ENCODE measurements around the gene EFNB3.

Gene EFNB3

GRCh38 chr17:7667656-7668406 is 37.2 kb upstream of the EFNB3 start:
- CTCF ChIA-PET: interaction anchor here (0.5 to 2.0 kb wide), 5 partner anchors 9 to 36 kb away, joined by 3 to 8 read pairs (median 5); partner anchors contain the start of gene WRAP53
- Histone ChIP-seq H3K36me3 (ENCODE audit: control insufficient read depth in 2 of 2, insufficient read depth in 1 of 2, low read length in 2 of 2) (peaks cover 47 to 61% of the 10 kb centered on the region in 2 experiments; a peak in 2 of 3 replicates), H3K27ac (ENCODE audit: extremely low read depth, low read depth, low read length) (0 out of 2 replicates have a peak overlapping the region, but pooled peaks have one; percentile 16), H3K4me3 (ENCODE audit: low read depth, low read length) (no peak overlapping the region), H3K9me3 (ENCODE audit: control insufficient read depth, insufficient read depth, low read depth, low read length) (no peaks in the 10 kb centered on the region), H3K4me1 (ENCODE audit: control insufficient read depth, insufficient read depth, low read length) (no peaks in the 10 kb centered on the region)
- POLR2A ChIA-PET: interaction anchor here (0.8 to 1.8 kb wide), 8 partner anchors 10 to 76 kb away, joined by 3 to 16 read pairs (median 4); partner anchors contain the start of genes ATP1B2, FXR2, SAT2 and TP53
- TF ChIP-seq ZNF692 (tag by site-specific recombination; IDR thresholded peaks at IDR 0.05) (no peak), AEBP2 (tag by site-specific recombination; IDR thresholded peaks at IDR 0.05; ENCODE audit: borderline replicate concordance) (no peak), ZFP69B (tag by site-specific recombination; IDR thresholded peaks at IDR 0.05) (no peak), PRDM1 (tag by site-specific recombination; IDR thresholded peaks at IDR 0.05) (no peak), PRDM10 (tag by site-specific recombination; IDR thresholded peaks at IDR 0.05) (no peak)

GRCh38 chr17:7668482-7668881 is 36.5 kb upstream of the EFNB3 start:
- Histone ChIP-seq H3K9me3 (ENCODE audit: control insufficient read depth, insufficient read depth, low read depth, low read length) (no peaks in the 10 kb centered on the region), H3K36me3 (ENCODE audit: control insufficient read depth in 2 of 2, insufficient read depth in 1 of 2, low read length in 2 of 2) (peaks cover 53 to 67% of the 10 kb centered on the region in 2 experiments), H3K4me3 (ENCODE audit: low read depth, low read length) (no peak overlapping the region), H3K27ac (ENCODE audit: extremely low read depth, low read depth, low read length) (no peak overlapping the region), H3K4me1 (ENCODE audit: control insufficient read depth, insufficient read depth, low read length) (no peaks in the 10 kb centered on the region)
- TF ChIP-seq ZNF121 (tag by site-specific recombination; IDR thresholded peaks at IDR 0.05) (peak; percentile 85), ZIC2 (tag by site-specific recombination; IDR thresholded peaks at IDR 0.05) (no peak)
- ChIA-PET CTCF (interaction anchor here (2.0 kb wide), 1 partner anchor 10 kb away, joined by 5 read pairs; no protein-coding TSS in a partner anchor), POLR2A (no interaction called here)

- no peak overlapping the region for H3K4me3 ChIP-seq (ENCODE audit: low read depth, low read length)
- no peaks in the 10 kb centered on the region for H3K9me3 ChIP-seq (ENCODE audit: control insufficient read depth, insufficient read depth, low read depth, low read length)
- ChIA-PET POLR2A (interaction anchor here (0.5 to 4.9 kb wide), 5 partner anchors 13 to 89 kb away, joined by 3 to 38 read pairs (median 4); partner anchors contain the start of genes ATP1B2, MPDU1, SOX15 and TP53), CTCF (interaction anchor here (0.6 to 5.6 kb wide), 20 partner anchors 8 to 814 kb away, joined by 3 to 55 read pairs (median 4); partner anchors contain the start of genes SAT2, TP53 and WRAP53)
- peaks cover 53 to 77% of the 10 kb centered on the region in 2 experiments for H3K36me3 ChIP-seq (ENCODE audit: control insufficient read depth in 2 of 2, insufficient read depth in 1 of 2, low read length in 2 of 2)
- H3K4me1 ChIP-seq (ENCODE audit: control insufficient read depth, insufficient read depth, low read length): no peaks in the 10 kb centered on the region
- no peak overlapping the region for H3K27ac ChIP-seq (ENCODE audit: extremely low read depth, low read depth, low read length)
- TF ChIP-seq ZBTB48 (tag by site-specific recombination; IDR thresholded peaks at IDR 0.05) (no peak), GFI1B (tag by site-specific recombination; IDR thresholded peaks at IDR 0.05) (no peak), ZNF211 (tag by site-specific recombination; IDR thresholded peaks at IDR 0.05; ENCODE audit: low read depth) (no peak), ELK4 (IDR thresholded peaks at IDR 0.05; ENCODE audit: borderline replicate concordance, low read depth, low read length) (no peak), ZNF670 (tag by site-specific recombination; IDR thresholded peaks at IDR 0.05; ENCODE audit: low read depth) (no peak), ZNF785 (tag by site-specific recombination; IDR thresholded peaks at IDR 0.05) (no peak), PRDM10 (tag by site-specific recombination; IDR thresholded peaks at IDR 0.05) (no peak), CTCF (tag by site-specific recombination; IDR thresholded peaks at IDR 0.05) (0 out of 2 replicates have a peak, but pooled peaks have one; percentile 7), ZNF530 (tag by site-specific recombination; IDR thresholded peaks at IDR 0.05; ENCODE audit: low read depth) (no peak)
Observed at GRCh38 chr17:7673239-7673638, 31.8 kb upstream of the EFNB3 start.

All from HEK293 (cell line).